Activated CD4-positive, CD25-positive, alpha-beta regulatory T cell (primary cell): Measurements from ENCODE around the gene WAC.

ENCODE experiments used
- DNase-seq, 4 experiments: peaks; one replicate each; lab custom pipeline; 2025; lab: John Stamatoyannopoulos, UW

The WAC gene

DNA sequence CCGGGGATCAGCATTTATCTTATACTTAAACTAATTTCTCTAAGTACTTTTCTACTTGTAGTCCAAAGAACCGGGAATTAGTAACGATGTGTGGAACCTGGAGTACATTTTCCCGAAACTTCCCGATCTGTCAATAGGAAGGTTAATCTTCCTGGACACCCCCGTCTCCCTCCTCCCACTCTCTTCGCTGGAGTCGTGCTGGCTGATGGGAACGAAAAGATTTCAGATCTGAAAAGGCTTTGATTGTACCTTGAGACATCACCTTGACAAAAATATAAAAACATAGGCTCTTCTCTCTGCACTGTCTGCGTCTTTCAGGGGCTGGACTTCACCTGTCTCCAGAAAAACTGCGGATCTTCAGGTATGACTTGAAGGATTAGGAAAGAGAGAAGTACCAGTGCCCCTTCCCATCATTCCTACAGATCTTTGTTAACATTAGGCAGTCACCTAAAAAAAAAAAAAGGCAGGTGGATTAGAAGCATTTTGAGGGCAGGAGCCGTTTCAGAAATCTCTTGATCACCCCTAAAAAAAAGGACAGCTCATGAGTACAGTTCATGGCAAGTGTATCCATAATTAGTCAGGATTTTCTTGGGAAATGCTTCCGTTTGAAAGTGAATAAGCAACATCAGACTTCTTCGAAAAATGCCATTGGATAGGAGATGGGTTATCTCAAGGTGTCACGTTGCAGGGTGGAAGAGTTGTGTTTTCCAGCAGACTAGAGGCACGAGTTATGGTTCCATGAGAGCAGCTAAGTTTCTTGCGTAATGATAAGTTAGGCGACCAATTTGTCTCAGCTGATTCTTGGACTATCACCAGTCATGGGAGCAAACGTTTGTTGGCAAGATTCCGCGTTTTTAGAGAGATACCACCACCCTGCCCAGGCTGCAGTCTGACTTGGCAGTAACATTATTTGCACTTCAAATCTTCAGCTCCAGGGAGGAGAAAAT lies 136.6 kb downstream of the WAC start:
- DNase-seq, result no peak
